ENCODE measurements around the gene TGFBR3.

GRCh38 chr1:91866425-91866824 is 19.5 kb downstream of the TGFBR3 start:
- TF ChIP-seq POLR2A (IDR thresholded peaks at IDR 0.05; ENCODE audit: low read length) (no peak), GATA1 (IDR thresholded peaks at IDR 0.05; ENCODE audit: low read depth, low read length) (no peak)

Measured in erythroblast (primary cell).